ENCODE data around the gene BLMH. TPM values are rescaled to one million over a fixed set of nuclear protein-coding genes. Genes with fewer than 3 reads are reported as not detected.

The BLMH gene
- total and polyA plus RNA-seq, 2 donors (not counting 3 experiments of a cell fraction or from before 2014, with no cell fraction given): 24.6 to 65.8 TPM

DNA sequence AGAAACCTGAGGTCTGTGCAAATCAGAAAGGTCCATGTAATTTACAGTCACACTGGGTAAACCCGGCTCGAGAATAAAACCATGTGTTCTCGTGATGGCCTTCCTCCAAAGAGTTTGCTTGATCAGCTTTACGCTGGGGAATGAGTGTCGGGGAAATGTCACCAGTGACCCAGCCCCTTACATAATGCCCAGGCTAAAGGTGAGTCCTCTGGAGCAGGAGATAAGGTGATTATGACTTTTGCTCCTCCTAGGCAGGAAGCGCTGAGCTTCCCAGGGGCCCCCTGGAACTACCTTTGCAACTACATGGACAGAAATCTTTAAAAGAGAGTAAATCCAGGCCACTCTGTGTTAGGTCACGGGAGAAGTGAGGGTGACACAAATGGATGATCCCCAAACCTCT lies 71.9 kb downstream of the BLMH start:
- DNase-seq (ENCODE audit: low read depth, low spot score): no peak
- Histone ChIP-seq H3K36me3 (ENCODE audit: control insufficient read depth in 2 of 2, extremely low read depth in 1 of 2, insufficient read depth in 2 of 2, low read length in 2 of 2) (no peaks in the 10 kb centered on the region), H3K9me1 (replicated peaks; ENCODE audit: control insufficient read depth, extremely low read depth, insufficient read depth, low read length) (no peaks in the 10 kb centered on the region), H2AFZ (ENCODE audit: low read depth, low read length) (no peak overlapping the region), H3K4me2 (ENCODE audit: insufficient read depth, low read length) (no peak overlapping the region), H3K9ac (replicated peaks; ENCODE audit: extremely low read depth, insufficient read depth, low read length) (no peak overlapping the region), H3K4me3 (replicated peaks in 1 of 3; ENCODE audit: insufficient read depth in 1 of 3, low read depth in 1 of 3, low read length in 3 of 3) (no peak overlapping the region), H3K4me1 (ENCODE audit: control insufficient read depth, extremely low read depth, insufficient read depth, low read length) (no peaks in the 10 kb centered on the region), H3K79me2 (ENCODE audit: control insufficient read depth, insufficient read depth, low read length) (no peaks in the 10 kb centered on the region), H3K27me3 (ENCODE audit: control insufficient read depth in 2 of 2, insufficient read depth in 2 of 2, low read length in 2 of 2) (peaks cover 16 to 18% of the 10 kb centered on the region in 2 experiments), H3K27ac (ENCODE audit: insufficient read depth, low read depth, low read length) (no peak overlapping the region), H4K20me1 (replicated peaks; ENCODE audit: control insufficient read depth, extremely low read depth, insufficient read depth, low read length) (no peaks in the 10 kb centered on the region), H3K9me3 (replicated peaks; ENCODE audit: control insufficient read depth, insufficient read depth, low read length) (no peaks in the 10 kb centered on the region)
- ChIA-PET CTCF (interaction anchor here (1.7 kb wide), 1 partner anchor 26 kb away, joined by 4 read pairs; no protein-coding TSS in a partner anchor), POLR2A (no interaction called here)
- dilution Hi-C loops (cut with MboI; ENCODE audit: extremely low pct_ligation_motif_present, low sequenced_read_pairs): no loop called here
- BruUV-seq (replicated peaks): no TSS peak
- intact Hi-C loops (cut with micrococcal nuclease): no loop called here
- no peak for FAIRE-seq
- TF ChIP-seq GATA2 (IDR thresholded peaks at IDR 0.05; ENCODE audit: insufficient read depth, insufficient read length, low read depth, low read length) (no peak), POLR2A (IDR thresholded peaks at IDR 0.05; ENCODE audit: low read depth, low read length) (no peak), FOS (IDR thresholded peaks at IDR 0.05; ENCODE audit: borderline replicate concordance, insufficient read depth, low read length) (no peak), EZH2 (IDR thresholded peaks at IDR 0.05; ENCODE audit: borderline replicate concordance, low read depth, low read length, severe bottlenecking) (no peak), MAX (IDR thresholded peaks at IDR 0.05; ENCODE audit: insufficient read depth, insufficient read length) (no peak), POLR2AphosphoS5 (IDR thresholded peaks at IDR 0.05; ENCODE audit: insufficient read depth, low read depth, low read length) (no peak), JUN (IDR thresholded peaks at IDR 0.05; ENCODE audit: borderline replicate concordance, insufficient read depth, insufficient read length, low read depth) (no peak), MYC (IDR thresholded peaks at IDR 0.05; ENCODE audit: low read depth, low read length) (no peak)
- TF ChIP-seq, protein P1, sequence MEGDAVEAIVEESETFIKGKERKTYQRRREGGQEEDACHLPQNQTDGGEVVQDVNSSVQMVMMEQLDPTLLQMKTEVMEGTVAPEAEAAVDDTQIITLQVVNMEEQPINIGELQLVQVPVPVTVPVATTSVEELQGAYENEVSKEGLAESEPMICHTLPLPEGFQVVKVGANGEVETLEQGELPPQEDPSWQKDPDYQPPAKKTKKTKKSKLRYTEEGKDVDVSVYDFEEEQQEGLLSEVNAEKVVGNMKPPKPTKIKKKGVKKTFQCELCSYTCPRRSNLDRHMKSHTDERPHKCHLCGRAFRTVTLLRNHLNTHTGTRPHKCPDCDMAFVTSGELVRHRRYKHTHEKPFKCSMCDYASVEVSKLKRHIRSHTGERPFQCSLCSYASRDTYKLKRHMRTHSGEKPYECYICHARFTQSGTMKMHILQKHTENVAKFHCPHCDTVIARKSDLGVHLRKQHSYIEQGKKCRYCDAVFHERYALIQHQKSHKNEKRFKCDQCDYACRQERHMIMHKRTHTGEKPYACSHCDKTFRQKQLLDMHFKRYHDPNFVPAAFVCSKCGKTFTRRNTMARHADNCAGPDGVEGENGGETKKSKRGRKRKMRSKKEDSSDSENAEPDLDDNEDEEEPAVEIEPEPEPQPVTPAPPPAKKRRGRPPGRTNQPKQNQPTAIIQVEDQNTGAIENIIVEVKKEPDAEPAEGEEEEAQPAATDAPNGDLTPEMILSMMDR (IDR thresholded peaks at IDR 0.05; ENCODE audit: extremely low read depth in 1 of 2, insufficient read depth in 1 of 2, low read depth in 1 of 2, low read length in 2 of 2): no peak

Measured in endothelial cell of umbilical vein (primary cell).